Mesothelial cell of epicardium (in vitro differentiated cells): Measurements from ENCODE around the gene WDR83. TPM values are rescaled to one million over a fixed set of nuclear protein-coding genes. Genes with fewer than 3 reads are reported as not detected.

Experiments used
- DNase-seq, 2 experiments: peaks; one replicate each; pipeline ENCODE4 v3.0.0; 2021; ENCODE audit warnings: low spot score in 2 of 2; ENCODE audit not compliant: unreplicated experiment in 2 of 2
- H3K27ac Mint-ChIP-seq: 2 replicates; pipeline ENCODE4 v1.8.0; 2021; ENCODE audit warnings: mixed read lengths
- H3K27me3 Mint-ChIP-seq: 2 replicates; pipeline ENCODE4 v1.8.0; 2021; ENCODE audit warnings: low read depth, mixed read lengths
- H3K36me3 Mint-ChIP-seq: 2 replicates; pipeline ENCODE4 v1.8.0; 2021; ENCODE audit warnings: mixed read lengths
- H3K4me1 Mint-ChIP-seq: 2 replicates; pipeline ENCODE4 v1.8.0; 2021; ENCODE audit warnings: mixed read lengths
- H3K4me3 Mint-ChIP-seq: 2 replicates; pipeline ENCODE4 v1.8.0; 2021; ENCODE audit warnings: mild to moderate bottlenecking, moderate library complexity, mixed read lengths
- H3K9me3 Mint-ChIP-seq: 2 replicates; pipeline ENCODE4 v1.8.0; 2021; ENCODE audit warnings: mixed read lengths
- total RNA-seq: library from RNA; stranded (reverse); gene quantifications from 3 replicates; pipeline ENCODE4 v1.2.1, GENCODE V29; 2021
- TF ChIP-seq, protein P1 (sequence below): fragments of 200-600 bp; sonication (generic); IDR thresholded peaks from one replicate; pipeline ENCODE4 v1.5.0; 2021; ENCODE audit warnings: antibody characterized with exemption; ENCODE audit not compliant: unreplicated experiment

The WDR83 gene
- total RNA-seq, 1 donor from 2014 or later: 13.6 TPM

- Mint-ChIP-seq H3K9me3 (no peaks in the 10 kb centered on the region), H3K4me3 (no peak overlapping the region), H3K4me1 (no peaks in the 10 kb centered on the region), H3K36me3 (peaks cover 32% of the 10 kb centered on the region), H3K27me3 (no peaks in the 10 kb centered on the region), H3K27ac (peak overlapping the region; percentile 39)
- DNase-seq: no peak
- TF ChIP-seq, protein P1, sequence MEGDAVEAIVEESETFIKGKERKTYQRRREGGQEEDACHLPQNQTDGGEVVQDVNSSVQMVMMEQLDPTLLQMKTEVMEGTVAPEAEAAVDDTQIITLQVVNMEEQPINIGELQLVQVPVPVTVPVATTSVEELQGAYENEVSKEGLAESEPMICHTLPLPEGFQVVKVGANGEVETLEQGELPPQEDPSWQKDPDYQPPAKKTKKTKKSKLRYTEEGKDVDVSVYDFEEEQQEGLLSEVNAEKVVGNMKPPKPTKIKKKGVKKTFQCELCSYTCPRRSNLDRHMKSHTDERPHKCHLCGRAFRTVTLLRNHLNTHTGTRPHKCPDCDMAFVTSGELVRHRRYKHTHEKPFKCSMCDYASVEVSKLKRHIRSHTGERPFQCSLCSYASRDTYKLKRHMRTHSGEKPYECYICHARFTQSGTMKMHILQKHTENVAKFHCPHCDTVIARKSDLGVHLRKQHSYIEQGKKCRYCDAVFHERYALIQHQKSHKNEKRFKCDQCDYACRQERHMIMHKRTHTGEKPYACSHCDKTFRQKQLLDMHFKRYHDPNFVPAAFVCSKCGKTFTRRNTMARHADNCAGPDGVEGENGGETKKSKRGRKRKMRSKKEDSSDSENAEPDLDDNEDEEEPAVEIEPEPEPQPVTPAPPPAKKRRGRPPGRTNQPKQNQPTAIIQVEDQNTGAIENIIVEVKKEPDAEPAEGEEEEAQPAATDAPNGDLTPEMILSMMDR: no peak
Measured at GRCh38 chr19:12656899-12657571, 9.6 kb upstream of the WDR83 start.

DNA sequence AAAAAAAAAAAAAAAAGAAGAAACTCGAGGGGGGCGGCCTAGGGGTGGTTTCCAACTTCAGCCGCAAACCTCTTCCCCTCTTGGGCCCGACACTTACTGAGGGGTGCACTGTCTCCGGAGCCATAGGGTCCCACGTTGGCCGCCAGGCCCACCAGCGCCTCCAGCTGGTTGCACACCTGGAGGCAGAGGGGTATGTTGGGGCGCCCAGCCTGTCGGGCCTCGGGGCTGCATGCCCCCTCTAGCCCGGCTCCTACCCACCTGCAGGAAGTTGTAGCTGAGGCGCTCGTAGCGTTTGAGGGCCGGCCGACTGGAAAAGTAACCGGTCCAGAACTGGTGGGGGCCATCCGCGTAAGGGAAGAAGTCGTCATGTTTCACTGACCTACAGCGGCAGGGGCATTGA is 8.6 kb upstream of the WDR83 start:
- H3K27ac Mint-ChIP-seq: no peak overlapping the region
- H3K27me3 Mint-ChIP-seq: no peaks in the 10 kb centered on the region
- H3K4me1 Mint-ChIP-seq: no peaks in the 10 kb centered on the region
- H3K36me3 Mint-ChIP-seq: peaks cover 33% of the 10 kb centered on the region
- no peaks in the 10 kb centered on the region for H3K9me3 Mint-ChIP-seq
- TF ChIP-seq, protein P1: no peak
- no peak overlapping the region for H3K4me3 Mint-ChIP-seq
- DNase-seq: no peak

DNA sequence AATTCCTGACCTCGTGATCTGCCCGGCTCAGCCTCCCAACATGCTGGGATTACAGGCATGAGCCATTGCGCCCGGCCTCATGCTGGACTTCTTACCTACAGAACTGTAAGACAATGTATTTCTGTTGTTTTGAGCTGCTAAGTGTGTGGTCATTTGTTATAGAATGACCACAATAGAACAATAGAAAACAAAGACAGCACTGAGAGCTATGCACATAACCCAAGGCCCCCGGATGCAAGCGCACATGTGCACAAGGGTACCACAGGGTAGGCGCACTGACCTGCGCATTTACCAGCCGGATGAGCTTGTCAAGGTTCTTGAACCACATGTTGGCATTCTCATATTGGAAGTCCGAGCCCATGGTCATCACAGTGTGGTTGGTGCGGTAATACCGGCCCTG is 5.6 kb upstream of the WDR83 start:
- Mint-ChIP-seq H3K4me3 (no peak overlapping the region), H3K36me3 (peaks cover 24% of the 10 kb centered on the region), H3K27me3 (no peaks in the 10 kb centered on the region), H3K9me3 (no peaks in the 10 kb centered on the region), H3K27ac (no peak overlapping the region), H3K4me1 (peaks cover 4% of the 10 kb centered on the region)
- TF ChIP-seq, protein P1: no peak
- DNase-seq: no peak

DNA sequence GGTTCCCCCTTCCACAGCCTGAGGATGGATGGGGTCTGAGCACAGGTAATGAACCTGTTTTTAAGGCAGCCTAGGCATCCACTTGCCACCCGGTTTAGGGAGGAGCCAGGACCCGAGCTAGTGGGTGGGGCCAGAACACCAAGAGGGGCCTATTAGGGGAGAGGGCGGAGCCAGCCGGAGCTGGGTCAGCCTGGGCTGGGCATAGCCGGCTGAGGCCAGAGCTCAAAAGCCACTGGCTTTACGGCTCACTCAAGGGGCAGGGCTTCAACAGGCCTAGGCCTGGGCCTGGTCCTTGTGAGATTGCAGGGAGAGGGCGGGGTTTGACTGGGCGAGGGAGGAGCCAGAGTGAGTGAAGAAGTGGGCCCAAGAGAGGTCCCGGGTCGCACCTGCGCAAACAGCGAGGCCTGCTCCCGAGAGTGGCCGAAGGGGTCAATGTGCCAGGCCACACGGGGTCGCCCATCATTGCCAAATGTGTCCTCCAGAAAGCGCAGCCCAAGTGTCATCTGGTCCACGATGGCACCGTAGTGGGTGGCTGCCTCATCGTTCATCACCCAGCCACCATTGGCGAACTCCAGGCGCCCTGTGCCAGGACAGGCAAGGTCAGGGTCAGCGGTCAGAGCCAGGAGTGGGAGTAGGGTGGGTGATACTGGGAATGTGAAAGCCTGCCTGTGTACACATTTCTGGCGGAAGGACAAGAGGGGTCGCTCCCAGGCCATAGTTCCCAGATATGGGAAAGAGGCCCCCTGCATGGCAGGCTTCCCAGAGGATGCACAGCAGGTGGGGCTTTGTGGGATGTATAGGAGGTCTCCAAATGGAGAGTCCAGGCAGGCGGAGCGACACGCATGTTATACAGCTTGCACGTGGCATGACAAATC is 2.0 kb upstream of the WDR83 start:
- Mint-ChIP-seq H3K4me3 (peak overlapping the region; percentile 99), H3K27me3 (no peaks in the 10 kb centered on the region), H3K9me3 (no peaks in the 10 kb centered on the region), H3K36me3 (peaks cover 9% of the 10 kb centered on the region), H3K27ac (no peak overlapping the region), H3K4me1 (peaks cover 32% of the 10 kb centered on the region)
- TF ChIP-seq, protein P1: no peak
- DNase-seq: no peak

GRCh38 chr19:12665281-12665573 is 1.4 kb upstream of the WDR83 start:
- peak overlapping the region; percentile 99 for H3K4me3 Mint-ChIP-seq
- H3K27ac Mint-ChIP-seq: no peak overlapping the region
- no peak for DNase-seq
- TF ChIP-seq, protein P1: no peak
- peaks cover 37% of the 10 kb centered on the region for H3K4me1 Mint-ChIP-seq
- no peaks in the 10 kb centered on the region for H3K27me3 Mint-ChIP-seq
- H3K9me3 Mint-ChIP-seq: no peaks in the 10 kb centered on the region
- H3K36me3 Mint-ChIP-seq: peaks cover 6% of the 10 kb centered on the region
